PC-9 (cell line): ENCODE data around the gene AKAP6.
"Not testable (repeated sequence)": the region's sequence is repeated elsewhere in the genome, so short reads cannot be mapped to it uniquely, and the experiment has no call there.

Source experiments
- EZH2 ChIP-seq: fragments of 200-600 bp; sonication (generic); IDR thresholded peaks from 2 replicates; pipeline ENCODE4 v1.8.0; 2017; ENCODE audit warnings: antibody characterized with exemption, low read depth
- TF ChIP-seq, protein P1 (sequence below): fragments of 200-600 bp; sonication (generic); conservative IDR thresholded peaks from 2 replicates; pipeline ENCODE4 v1.6.1; 2017; ENCODE audit warnings: mixed run types, antibody characterized with exemption, mild to moderate bottlenecking, moderate library complexity

DNA sequence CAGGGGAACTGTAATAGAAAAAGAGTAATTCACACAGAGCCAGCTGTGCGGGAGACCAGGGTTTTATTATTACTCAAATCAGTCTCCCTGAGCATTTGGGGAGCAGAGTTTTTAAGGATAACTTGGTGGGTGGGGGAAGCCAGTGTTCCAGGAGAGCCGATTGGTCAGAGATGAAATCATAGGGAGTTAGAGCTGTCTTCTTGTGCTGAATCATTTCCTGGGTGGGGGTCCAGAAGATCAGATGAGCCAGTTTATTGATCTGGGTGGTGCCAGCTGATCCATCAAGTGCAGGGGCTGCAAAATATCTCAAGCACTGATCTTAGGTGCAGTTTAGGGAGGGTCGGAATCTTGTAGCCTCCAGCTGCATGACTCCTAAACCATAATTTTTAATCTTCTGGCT, 44.1 kb downstream of the AKAP6 start:
- TF ChIP-seq, protein P1, sequence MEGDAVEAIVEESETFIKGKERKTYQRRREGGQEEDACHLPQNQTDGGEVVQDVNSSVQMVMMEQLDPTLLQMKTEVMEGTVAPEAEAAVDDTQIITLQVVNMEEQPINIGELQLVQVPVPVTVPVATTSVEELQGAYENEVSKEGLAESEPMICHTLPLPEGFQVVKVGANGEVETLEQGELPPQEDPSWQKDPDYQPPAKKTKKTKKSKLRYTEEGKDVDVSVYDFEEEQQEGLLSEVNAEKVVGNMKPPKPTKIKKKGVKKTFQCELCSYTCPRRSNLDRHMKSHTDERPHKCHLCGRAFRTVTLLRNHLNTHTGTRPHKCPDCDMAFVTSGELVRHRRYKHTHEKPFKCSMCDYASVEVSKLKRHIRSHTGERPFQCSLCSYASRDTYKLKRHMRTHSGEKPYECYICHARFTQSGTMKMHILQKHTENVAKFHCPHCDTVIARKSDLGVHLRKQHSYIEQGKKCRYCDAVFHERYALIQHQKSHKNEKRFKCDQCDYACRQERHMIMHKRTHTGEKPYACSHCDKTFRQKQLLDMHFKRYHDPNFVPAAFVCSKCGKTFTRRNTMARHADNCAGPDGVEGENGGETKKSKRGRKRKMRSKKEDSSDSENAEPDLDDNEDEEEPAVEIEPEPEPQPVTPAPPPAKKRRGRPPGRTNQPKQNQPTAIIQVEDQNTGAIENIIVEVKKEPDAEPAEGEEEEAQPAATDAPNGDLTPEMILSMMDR: not testable (repeated sequence)
- not testable (repeated sequence) for TF ChIP-seq EZH2
